NCI-H2107 treated with DMSO at 0.1 percent for 48 hours (cell line): ENCODE measurements around the gene FGFR2.

Experiments
- DNase-seq: peaks from one replicate; lab custom pipeline; 2025; ENCODE audit not compliant: unreplicated experiment; lab: John Stamatoyannopoulos, UW

FGFR2 gene

GRCh38 chr10:121598263-121599249, at the start of gene FGFR2:
TSS of gene FGFR2 (minus strand) at chr10:121598444. CDS start at chr10:121593817, 4,627 bp downstream.
- DNase-seq: no peak

GRCh38 chr10:121647401-121647800, 49.2 kb upstream of the FGFR2 start:
- no peak for DNase-seq

- no peak for DNase-seq
Measured at GRCh38 chr10:121645696-121646095, 47.5 kb upstream of the FGFR2 start.

- DNase-seq: no peak
Measured at GRCh38 chr10:121644501-121644900, 46.3 kb upstream of the FGFR2 start.

- no peak for DNase-seq
Measured at GRCh38 chr10:121640266-121640665, 42.0 kb upstream of the FGFR2 start.

GRCh38 chr10:121639416-121639815, 41.2 kb upstream of the FGFR2 start:
- no peak for DNase-seq

GRCh38 chr10:121637437-121637836, 39.2 kb upstream of the FGFR2 start:
- no peak for DNase-seq

- DNase-seq: no peak
Measured at GRCh38 chr10:121633056-121633455, 34.8 kb upstream of the FGFR2 start.

- DNase-seq: no peak
Measured at GRCh38 chr10:121631365-121632029, 33.3 kb upstream of the FGFR2 start.

GRCh38 chr10:121628859-121629258, 30.6 kb upstream of the FGFR2 start:
- no peak for DNase-seq

- DNase-seq: no peak
Measured at GRCh38 chr10:121627876-121628581, 29.8 kb upstream of the FGFR2 start.

- DNase-seq: no peak
Measured at GRCh38 chr10:121624836-121625486, 26.7 kb upstream of the FGFR2 start.

GRCh38 chr10:121618906-121619305, 20.7 kb upstream of the FGFR2 start:
- DNase-seq: no peak

- no peak for DNase-seq
Measured at GRCh38 chr10:121617176-121617575, 18.9 kb upstream of the FGFR2 start.

- no peak for DNase-seq
Measured at GRCh38 chr10:121616291-121616690, 18.0 kb upstream of the FGFR2 start.

- DNase-seq: no peak
Measured at GRCh38 chr10:121615836-121616235, 17.6 kb upstream of the FGFR2 start.

GRCh38 chr10:121615435-121615793, 17.2 kb upstream of the FGFR2 start:
- DNase-seq: no peak

- DNase-seq: no peak
Measured at GRCh38 chr10:121614613-121615434, 16.6 kb upstream of the FGFR2 start.

- no peak for DNase-seq
Measured at GRCh38 chr10:121613456-121613855, 15.2 kb upstream of the FGFR2 start.
